H9 (cell line): ENCODE results near the gene NPTXR. TPM values are rescaled to one million over a fixed set of nuclear protein-coding genes. Genes with fewer than 3 reads are reported as not detected.

Experiments
- DNase-seq: peaks from one replicate; pipeline ENCODE4 v3.0.0-alpha.2; 2017
- H2AFZ ChIP-seq: one replicate; pipeline ENCODE4 v1.6.1; 2013; ENCODE audit warnings: mild to moderate bottlenecking, low read length, control low read depth, moderate library complexity
- H2AK5ac ChIP-seq: 2 replicates; pipeline ENCODE4 v1.6.1; 2013; ENCODE audit warnings: low read length, control low read depth, mixed read lengths; ENCODE audit not compliant: insufficient read length
- H2BK120ac ChIP-seq: one replicate; pipeline ENCODE4 v1.6.1; 2013; ENCODE audit warnings: low read depth, mild to moderate bottlenecking, low read length, control low read depth, inconsistent platforms; ENCODE audit not compliant: poor library complexity, severe bottlenecking
- H2BK12ac ChIP-seq: 2 replicates; pipeline ENCODE4 v1.6.1; 2013; ENCODE audit warnings: low read length, control low read depth, mixed read lengths, low read depth; ENCODE audit not compliant: insufficient read length
- H2BK15ac ChIP-seq: 2 replicates; pipeline ENCODE4 v1.6.1; 2013; ENCODE audit warnings: low read depth, low read length, control low read depth
- H2BK20ac ChIP-seq: one replicate; pipeline ENCODE4 v1.6.1; 2013; ENCODE audit warnings: low read depth, mild to moderate bottlenecking, low read length, control low read depth, inconsistent platforms; ENCODE audit not compliant: poor library complexity, severe bottlenecking
- H2BK5ac ChIP-seq: 2 replicates; pipeline ENCODE4 v1.6.1; 2013; ENCODE audit warnings: low read length, control low read depth, mixed read lengths; ENCODE audit not compliant: insufficient read length
- H3K14ac ChIP-seq: 2 replicates; pipeline ENCODE4 v1.6.1; 2013; ENCODE audit warnings: low read length, control low read depth; ENCODE audit not compliant: insufficient read depth
- H3K18ac ChIP-seq: 2 replicates; pipeline ENCODE4 v1.6.1; 2013; ENCODE audit warnings: low read depth, mild to moderate bottlenecking, mixed read lengths, low read length, control low read depth; ENCODE audit not compliant: insufficient read length
- H3K23ac ChIP-seq: 2 replicates; pipeline ENCODE4 v1.6.1; 2013; ENCODE audit warnings: low read length, control low read depth, mixed read lengths, low read depth; ENCODE audit not compliant: insufficient read length
- H3K23me2 ChIP-seq: 2 replicates; pipeline ENCODE4 v1.6.1; 2013; ENCODE audit warnings: low read depth, mild to moderate bottlenecking, mixed read lengths, low read length, control low read depth; ENCODE audit not compliant: insufficient read length, poor library complexity, severe bottlenecking
- H3K27ac ChIP-seq: 2 replicates; pipeline ENCODE4 v1.5.1; 2013; ENCODE audit warnings: low read length, control low read depth, mixed read lengths, low read depth; ENCODE audit not compliant: insufficient read length
- H3K27me3 ChIP-seq: 2 replicates; pipeline ENCODE4 v1.6.1; 2013; ENCODE audit warnings: low read length, control low read depth, inconsistent platforms; ENCODE audit not compliant: insufficient read depth
- H3K4ac ChIP-seq: 2 replicates; pipeline ENCODE4 v1.6.1; 2013; ENCODE audit warnings: low read depth, mild to moderate bottlenecking, control low read depth, inconsistent platforms, low read length, moderate library complexity
- H3K4me1 ChIP-seq: 2 replicates; pipeline ENCODE4 v1.6.1; 2013; ENCODE audit warnings: low read length, control low read depth, inconsistent platforms; ENCODE audit not compliant: insufficient read depth
- H3K4me2 ChIP-seq: 2 replicates; pipeline ENCODE4 v1.6.1; 2013; ENCODE audit warnings: low read length, control low read depth, mixed read lengths; ENCODE audit not compliant: insufficient read length, insufficient read depth
- H3K56ac ChIP-seq: 2 replicates; pipeline ENCODE4 v1.6.1; 2013; ENCODE audit warnings: low read depth, mild to moderate bottlenecking, mixed read lengths, low read length, control low read depth; ENCODE audit not compliant: insufficient read length
- H3K79me1 ChIP-seq: 2 replicates; pipeline ENCODE4 v1.6.1; 2013; ENCODE audit warnings: low read depth, mild to moderate bottlenecking, moderate library complexity, low read length, control low read depth, inconsistent platforms; ENCODE audit not compliant: insufficient read depth, poor library complexity, severe bottlenecking
- H3K79me2 ChIP-seq: 2 replicates; pipeline ENCODE4 v1.6.1; 2013; ENCODE audit warnings: low read length, control low read depth, inconsistent platforms; ENCODE audit not compliant: insufficient read depth
- H3K9ac ChIP-seq: 2 replicates; pipeline ENCODE4 v1.6.1; 2013; ENCODE audit warnings: low read length, control low read depth, mixed read lengths; ENCODE audit not compliant: insufficient read length; ENCODE audit errors: extremely low read depth
- H3K9me3 ChIP-seq: one replicate; pipeline ENCODE4 v1.6.1; 2013; ENCODE audit warnings: low read depth, low read length, inconsistent platforms; ENCODE audit not compliant: control insufficient read depth
- H3T11ph ChIP-seq: one replicate; pipeline ENCODE4 v1.6.1; 2013; ENCODE audit warnings: mild to moderate bottlenecking, low read length, control low read depth, inconsistent platforms
- H4K20me1 ChIP-seq: one replicate; pipeline ENCODE4 v1.6.1; 2013; ENCODE audit not compliant: control insufficient read depth, insufficient read length, insufficient read depth
- H4K5ac ChIP-seq: 2 replicates; pipeline ENCODE4 v1.6.1; 2013; ENCODE audit warnings: low read depth, mild to moderate bottlenecking, mixed read lengths, low read length, control low read depth; ENCODE audit not compliant: insufficient read length
- H4K8ac ChIP-seq: replicated peaks from 2 replicates; pipeline ENCODE4 v1.6.1; 2013; ENCODE audit warnings: low read length, control low read depth, mixed read lengths, low read depth; ENCODE audit not compliant: insufficient read length
- H4K91ac ChIP-seq: 2 replicates; pipeline ENCODE4 v1.6.1; 2013; ENCODE audit warnings: low read depth, mild to moderate bottlenecking, moderate library complexity, mixed read lengths, low read length, control low read depth; ENCODE audit not compliant: insufficient read length
- H3K27ac Mint-ChIP-seq, 3 experiments: 2 replicates in 2 of 3; 3 replicates in 1 of 3; pipeline ENCODE4 v1.8.0; 2020 to 2021; ENCODE audit warnings: mixed read lengths in 3 of 3, mild to moderate bottlenecking in 1 of 3, moderate library complexity in 1 of 3
- H3K27me3 Mint-ChIP-seq: 2 replicates; pipeline ENCODE4 v1.8.0; 2021; ENCODE audit warnings: low read depth, mild to moderate bottlenecking, moderate library complexity, mixed read lengths
- H3K36me3 Mint-ChIP-seq, 3 experiments: 2 replicates in 2 of 3; 3 replicates in 1 of 3; pipeline ENCODE4 v1.8.0; 2020 to 2021; ENCODE audit warnings: low read depth in 3 of 3, mixed read lengths in 3 of 3; ENCODE audit not compliant: insufficient read depth in 1 of 3
- H3K4me1 Mint-ChIP-seq, 2 experiments: 2 replicates each; pipeline ENCODE4 v1.8.0; 2020; ENCODE audit warnings: mixed read lengths in 2 of 2
- H3K4me3 Mint-ChIP-seq, 2 experiments: 2 replicates in 1 of 2; 3 replicates in 1 of 2; pipeline ENCODE4 v1.8.0; 2020 to 2021; ENCODE audit warnings: mild to moderate bottlenecking in 2 of 2, mixed read lengths in 2 of 2, moderate library complexity in 1 of 2
- H3K9me3 Mint-ChIP-seq, 2 experiments: 2 replicates in 1 of 2; 3 replicates in 1 of 2; pipeline ENCODE4 v1.8.0; 2020; ENCODE audit warnings: mild to moderate bottlenecking in 2 of 2, mixed read lengths in 2 of 2, moderate library complexity in 1 of 2
- WGBS: extraction: QIAGEN DNeasy Blood & Tissue Kit; methylation state at CpG from one replicate; pipeline ENCODE4 v1.1.7; 2013; ENCODE audit warnings: missing lambda C conversion rate, low lambda C conversion rate, mixed read lengths; ENCODE audit not compliant: insufficient read length; ENCODE audit errors: extremely low coverage; 5-methylcytosine and 5-hydroxymethylcytosine counted together
- total RNA-seq: library from RNA; stranded (reverse); gene quantifications from 2 replicates; pipeline ENCODE4 v1.2.1, GENCODE V29; 2021
- TF ChIP-seq, protein P1 (sequence below): fragments of 200-600 bp; sonication (generic); conservative IDR thresholded peaks from 3 replicates; pipeline ENCODE4 v1.8.0; 2021; ENCODE audit warnings: antibody characterized with exemption, mild to moderate bottlenecking

NPTXR gene
- total RNA-seq, 1 experiment from 2014 or later: 8.1 TPM

DNA sequence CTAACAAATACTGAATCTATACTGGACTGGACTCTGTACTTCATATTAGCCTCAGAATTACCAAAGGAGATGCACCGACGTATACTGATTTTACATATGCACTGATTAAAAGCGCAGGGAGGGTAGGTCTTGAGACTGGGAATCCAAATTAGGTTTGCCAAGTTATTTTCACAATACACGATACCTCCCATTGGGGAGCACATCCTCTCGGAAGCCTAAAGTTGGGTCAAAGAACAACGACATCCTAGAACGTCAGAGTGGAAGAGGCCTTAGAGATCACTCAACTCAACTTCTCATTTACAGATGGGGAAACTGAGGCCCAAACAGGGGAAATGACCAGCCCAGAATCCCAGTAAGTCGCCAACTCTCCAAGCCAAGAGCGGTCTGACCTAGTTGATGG is 50.5 kb downstream of the NPTXR start:
- Histone ChIP-seq H4K8ac (no peak overlapping the region), H4K20me1 (no peaks in the 10 kb centered on the region), H3K27me3 (no peaks in the 10 kb centered on the region), H3K79me2 (no peaks in the 10 kb centered on the region), H2BK12ac (no peak overlapping the region), H2BK120ac (no peak overlapping the region), H2BK5ac (no peak overlapping the region), H4K5ac (no peak overlapping the region), H3K4me1 (no peaks in the 10 kb centered on the region), H3K9ac (peak overlapping the region; percentile 27), H3T11ph (no peak overlapping the region), H3K27ac (no peak overlapping the region), H3K23ac (no peak overlapping the region), H3K14ac (no peak overlapping the region), H3K9me3 (no peaks in the 10 kb centered on the region), H3K18ac (peak overlapping the region; percentile 25), H3K4me2 (peak overlapping the region; percentile 66), H3K4ac (no peak overlapping the region), H2AFZ (no peak overlapping the region), H4K91ac (no peak overlapping the region), H3K79me1 (no peaks in the 10 kb centered on the region), H2AK5ac (no peak overlapping the region), H3K23me2 (no peaks in the 10 kb centered on the region), H2BK20ac (no peak overlapping the region), H3K56ac (no peak overlapping the region), H2BK15ac (no peak overlapping the region)
- Mint-ChIP-seq H3K4me1 (peaks cover 13 to 21% of the 10 kb centered on the region in 2 experiments), H3K4me3 (peak overlapping the region; percentile 73 to 92), H3K9me3 (no peaks in the 10 kb centered on the region), H3K27me3 (peaks cover 29% of the 10 kb centered on the region), H3K27ac (peak overlapping the region in 2 of 3 experiments; percentile 53 to 57; a peak in 3 of 7 replicates), H3K36me3 (no peaks in the 10 kb centered on the region)
- no peak for DNase-seq
- TF ChIP-seq, protein P1, sequence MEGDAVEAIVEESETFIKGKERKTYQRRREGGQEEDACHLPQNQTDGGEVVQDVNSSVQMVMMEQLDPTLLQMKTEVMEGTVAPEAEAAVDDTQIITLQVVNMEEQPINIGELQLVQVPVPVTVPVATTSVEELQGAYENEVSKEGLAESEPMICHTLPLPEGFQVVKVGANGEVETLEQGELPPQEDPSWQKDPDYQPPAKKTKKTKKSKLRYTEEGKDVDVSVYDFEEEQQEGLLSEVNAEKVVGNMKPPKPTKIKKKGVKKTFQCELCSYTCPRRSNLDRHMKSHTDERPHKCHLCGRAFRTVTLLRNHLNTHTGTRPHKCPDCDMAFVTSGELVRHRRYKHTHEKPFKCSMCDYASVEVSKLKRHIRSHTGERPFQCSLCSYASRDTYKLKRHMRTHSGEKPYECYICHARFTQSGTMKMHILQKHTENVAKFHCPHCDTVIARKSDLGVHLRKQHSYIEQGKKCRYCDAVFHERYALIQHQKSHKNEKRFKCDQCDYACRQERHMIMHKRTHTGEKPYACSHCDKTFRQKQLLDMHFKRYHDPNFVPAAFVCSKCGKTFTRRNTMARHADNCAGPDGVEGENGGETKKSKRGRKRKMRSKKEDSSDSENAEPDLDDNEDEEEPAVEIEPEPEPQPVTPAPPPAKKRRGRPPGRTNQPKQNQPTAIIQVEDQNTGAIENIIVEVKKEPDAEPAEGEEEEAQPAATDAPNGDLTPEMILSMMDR: no peak
- WGBS: no CpG with 5 or more reads among the region's 9 CpGs
